GM13976 (cell line): Measurements from ENCODE around the gene MTCH1.

Experiments used
- DNase-seq: peaks from one replicate; pipeline ENCODE4 v3.0.0; 2012; ENCODE audit warnings: low spot score
- in situ Hi-C: fragments of 300-500 bp; cut with MboI; formaldehyde crosslinking; loops from one replicate; pipeline ENCODE4 v1.12.0; 2022; ENCODE audit warnings: low sequenced_read_pairs, mixed read lengths, inconsistent platforms; ENCODE audit not compliant: unreplicated experiment
- TF ChIP-seq, protein P1 (sequence below): IDR thresholded peaks from 2 replicates; pipeline ENCODE4 v1.5.1; 2012; ENCODE audit warnings: borderline replicate concordance, mild to moderate bottlenecking; ENCODE audit not compliant: insufficient read depth; ENCODE audit errors: extremely low read depth, missing control alignments, control extremely low read depth

MTCH1 gene

DNA sequence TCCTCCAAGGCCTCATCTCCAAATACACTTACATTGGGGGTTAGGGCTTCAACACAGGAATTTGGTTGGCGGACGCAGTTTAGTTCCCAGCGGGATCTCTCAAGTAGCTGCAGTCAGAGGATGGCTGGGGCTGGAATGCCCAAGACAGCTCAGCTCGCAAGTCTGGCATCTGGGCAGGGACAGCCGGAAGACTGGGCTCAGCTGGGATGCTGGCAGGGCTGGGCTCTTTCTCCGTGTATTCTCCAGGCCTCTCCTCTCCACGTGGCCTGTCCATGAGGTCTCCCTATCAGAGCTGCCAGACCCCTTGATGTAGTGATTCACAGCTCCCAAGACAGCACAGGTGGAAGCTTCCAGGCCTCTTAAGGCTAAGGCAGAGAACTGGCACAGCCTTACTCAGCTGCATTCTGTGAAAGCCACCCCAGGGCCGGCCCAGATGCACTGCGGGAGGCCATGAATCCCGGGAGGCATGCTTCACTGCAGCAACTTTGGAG, 24.5 kb upstream of the MTCH1 start:
- in situ Hi-C loops, result no loop called here
- DNase-seq, result no peak
- TF ChIP-seq, protein P1, sequence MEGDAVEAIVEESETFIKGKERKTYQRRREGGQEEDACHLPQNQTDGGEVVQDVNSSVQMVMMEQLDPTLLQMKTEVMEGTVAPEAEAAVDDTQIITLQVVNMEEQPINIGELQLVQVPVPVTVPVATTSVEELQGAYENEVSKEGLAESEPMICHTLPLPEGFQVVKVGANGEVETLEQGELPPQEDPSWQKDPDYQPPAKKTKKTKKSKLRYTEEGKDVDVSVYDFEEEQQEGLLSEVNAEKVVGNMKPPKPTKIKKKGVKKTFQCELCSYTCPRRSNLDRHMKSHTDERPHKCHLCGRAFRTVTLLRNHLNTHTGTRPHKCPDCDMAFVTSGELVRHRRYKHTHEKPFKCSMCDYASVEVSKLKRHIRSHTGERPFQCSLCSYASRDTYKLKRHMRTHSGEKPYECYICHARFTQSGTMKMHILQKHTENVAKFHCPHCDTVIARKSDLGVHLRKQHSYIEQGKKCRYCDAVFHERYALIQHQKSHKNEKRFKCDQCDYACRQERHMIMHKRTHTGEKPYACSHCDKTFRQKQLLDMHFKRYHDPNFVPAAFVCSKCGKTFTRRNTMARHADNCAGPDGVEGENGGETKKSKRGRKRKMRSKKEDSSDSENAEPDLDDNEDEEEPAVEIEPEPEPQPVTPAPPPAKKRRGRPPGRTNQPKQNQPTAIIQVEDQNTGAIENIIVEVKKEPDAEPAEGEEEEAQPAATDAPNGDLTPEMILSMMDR, result no peak

DNA sequence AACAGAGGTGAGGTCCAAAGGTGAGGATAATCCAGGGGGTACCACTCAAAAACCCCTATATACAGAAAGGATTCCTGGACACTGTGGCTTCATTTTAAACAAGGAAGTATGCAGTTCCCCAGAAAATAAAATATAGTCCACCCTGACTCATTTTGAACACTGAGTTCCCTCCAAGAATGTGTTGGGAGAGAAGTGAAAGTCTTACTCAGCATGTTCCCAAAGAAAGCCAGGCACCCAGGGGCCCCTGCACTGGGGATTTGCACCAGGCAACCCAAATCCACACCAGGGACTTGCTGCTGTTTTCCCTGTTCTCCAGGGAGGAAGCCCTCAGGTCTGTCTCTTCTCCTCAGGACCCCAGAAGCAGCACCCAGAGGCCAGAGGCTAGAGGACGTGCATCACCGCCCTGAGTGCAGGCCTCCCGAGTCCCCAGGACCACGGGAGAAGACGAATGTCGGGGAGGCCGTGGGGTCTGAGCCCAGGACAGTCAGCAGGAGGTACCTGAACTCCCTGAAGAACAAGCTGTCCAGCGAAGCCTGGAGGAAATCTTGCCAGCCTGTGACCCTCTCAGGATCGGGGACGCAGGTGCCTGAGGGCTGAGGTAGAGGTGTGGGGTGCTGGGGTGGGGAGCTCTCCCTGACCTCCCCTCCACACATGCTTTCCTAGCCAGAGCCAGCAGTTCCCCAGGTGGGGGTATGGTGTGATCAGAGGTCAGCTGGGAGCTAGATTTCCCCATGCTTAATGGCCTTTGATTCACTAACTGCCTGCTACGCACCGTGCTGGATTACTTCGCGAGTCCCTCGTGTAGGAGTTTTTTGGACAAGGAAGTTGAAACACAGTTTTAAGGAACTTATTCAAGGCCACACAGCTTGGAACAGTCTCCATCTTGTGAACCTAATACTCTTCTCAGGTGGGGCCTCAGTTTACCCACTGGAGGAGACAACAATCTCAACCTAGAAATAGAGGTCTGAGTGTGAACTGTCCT, 22.8 kb upstream of the MTCH1 start:
- TF ChIP-seq, protein P1, result no peak
- in situ Hi-C loops, result loop anchor here (10.0 kb wide), 2 partner anchors 124 to 234 kb away; partner anchors contain the start of gene C6orf89
- no peak for DNase-seq

DNA sequence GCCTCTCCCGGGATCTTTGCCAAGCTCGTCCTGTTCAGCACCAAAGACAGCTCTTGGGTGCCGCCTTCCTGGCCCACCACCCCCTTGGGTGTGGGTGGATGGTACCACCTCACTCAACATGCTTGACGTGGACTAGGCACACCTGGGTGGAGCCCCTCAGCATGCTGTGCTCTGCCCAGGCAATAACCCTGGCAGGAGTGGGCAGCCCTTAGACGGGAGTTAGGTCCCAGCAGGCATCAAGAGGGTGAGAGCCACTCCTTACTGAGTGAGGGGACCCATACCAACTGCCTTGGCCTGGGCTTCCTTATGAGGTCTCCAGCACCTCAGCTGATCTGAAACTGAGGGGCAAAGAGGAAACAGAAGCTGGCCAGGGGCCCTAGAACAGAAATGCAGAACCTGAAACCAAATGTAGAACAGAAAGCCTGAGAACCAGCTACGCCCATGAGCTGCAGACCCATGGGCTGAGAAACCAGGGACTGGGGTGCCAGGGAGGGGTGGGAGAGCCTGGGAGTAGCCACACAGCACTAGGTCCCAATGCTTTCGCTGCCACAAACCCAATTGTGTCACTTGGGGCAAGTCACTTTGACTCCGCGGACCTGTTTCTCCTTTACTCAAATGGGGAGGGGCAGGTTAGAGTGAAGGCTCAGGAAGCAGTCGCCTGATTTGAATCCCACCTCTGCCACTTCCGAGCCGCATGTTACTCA, 21.5 kb upstream of the MTCH1 start:
- peak; percentile 56 for DNase-seq
- TF ChIP-seq, protein P1, result no peak
- in situ Hi-C loops, result loop anchor here (10.0 kb wide), 2 partner anchors 123 to 233 kb away; partner anchors contain the start of gene C6orf89

DNA sequence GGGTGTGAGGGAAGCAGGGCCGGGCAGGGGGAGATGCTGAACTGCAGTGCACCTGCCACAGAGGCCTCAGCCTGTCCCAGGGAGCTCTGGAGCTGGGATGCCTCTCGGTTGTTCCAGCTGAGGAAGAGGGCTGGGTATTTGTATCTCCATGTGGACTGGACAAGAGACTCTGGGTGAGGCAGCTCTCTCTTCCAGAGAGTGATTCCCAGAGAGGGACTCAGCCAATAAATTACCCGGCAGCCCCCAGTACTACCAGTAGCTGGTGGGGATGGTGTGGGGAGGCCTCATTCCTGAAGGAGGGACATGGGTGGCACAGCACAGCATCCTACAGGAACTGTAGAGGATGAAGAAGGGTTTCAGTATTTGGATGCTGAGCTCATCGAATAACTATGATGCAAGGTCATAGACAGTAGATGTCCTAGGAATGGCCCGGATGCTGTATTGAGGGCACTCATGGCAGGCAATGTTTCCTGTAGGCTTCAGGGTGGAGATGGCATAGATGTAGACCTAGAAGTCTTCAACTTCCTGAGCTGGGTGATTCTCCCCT, 20.9 kb upstream of the MTCH1 start:
- DNase-seq, result no peak
- TF ChIP-seq, protein P1, result no peak
- in situ Hi-C loops, result loop anchor here (10.0 kb wide), 2 partner anchors 122 to 232 kb away; partner anchors contain the start of gene C6orf89

DNA sequence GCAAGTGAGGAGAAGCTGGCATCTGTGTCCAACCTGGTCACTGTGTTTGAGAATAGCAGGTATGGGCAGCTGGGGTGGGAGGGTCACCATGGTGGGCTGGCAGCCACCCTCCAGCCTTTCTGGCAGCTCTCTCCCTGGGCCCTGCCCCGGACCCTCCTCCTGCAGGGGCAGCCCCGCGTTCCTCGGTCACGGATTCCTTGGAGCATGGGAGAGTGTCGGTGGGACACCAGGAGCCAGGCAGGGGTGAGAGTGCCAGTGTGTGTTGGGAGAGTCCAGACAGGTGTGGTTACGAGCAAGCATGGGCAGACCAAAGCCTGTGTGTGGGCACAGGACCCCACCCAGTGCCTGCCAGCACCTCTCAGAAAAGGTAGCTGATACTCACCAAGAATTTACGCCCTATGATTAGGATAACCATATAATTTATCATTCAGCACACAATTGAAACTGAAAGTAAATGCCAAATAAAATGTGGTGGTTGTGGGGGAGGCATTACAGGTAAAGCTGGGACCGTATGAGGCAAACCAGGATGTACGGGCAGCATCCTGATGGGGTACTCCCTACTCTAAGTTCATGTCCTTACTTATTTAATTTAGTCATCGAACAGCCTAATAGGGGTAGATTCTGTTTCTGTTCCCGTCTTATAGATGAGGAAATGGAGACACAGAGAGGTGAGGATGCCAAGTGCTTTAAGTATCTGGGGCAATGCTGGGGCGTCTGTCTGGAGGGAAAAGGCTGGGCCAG, 20.0 kb upstream of the MTCH1 start:
- TF ChIP-seq, protein P1, result no peak
- no peak for DNase-seq
- in situ Hi-C loops, result loop anchor here (10.0 kb wide), 2 partner anchors 121 to 231 kb away; partner anchors contain the start of gene C6orf89
